HG02759 (cell line): Measurements from ENCODE around the gene CAMSAP1.
"Not testable (repeated sequence)": the region's sequence is repeated elsewhere in the genome, so short reads cannot be mapped to it uniquely, and the experiment has no call there.

Experiments used
- ATAC-seq: cut with Tn5 transposase; IDR thresholded peaks from one replicate; pipeline ENCODE4 v1.9.1; 2021; ENCODE audit warnings: mild to moderate bottlenecking, moderate library complexity; ENCODE audit not compliant: unreplicated experiment

CAMSAP1 gene, protein sequence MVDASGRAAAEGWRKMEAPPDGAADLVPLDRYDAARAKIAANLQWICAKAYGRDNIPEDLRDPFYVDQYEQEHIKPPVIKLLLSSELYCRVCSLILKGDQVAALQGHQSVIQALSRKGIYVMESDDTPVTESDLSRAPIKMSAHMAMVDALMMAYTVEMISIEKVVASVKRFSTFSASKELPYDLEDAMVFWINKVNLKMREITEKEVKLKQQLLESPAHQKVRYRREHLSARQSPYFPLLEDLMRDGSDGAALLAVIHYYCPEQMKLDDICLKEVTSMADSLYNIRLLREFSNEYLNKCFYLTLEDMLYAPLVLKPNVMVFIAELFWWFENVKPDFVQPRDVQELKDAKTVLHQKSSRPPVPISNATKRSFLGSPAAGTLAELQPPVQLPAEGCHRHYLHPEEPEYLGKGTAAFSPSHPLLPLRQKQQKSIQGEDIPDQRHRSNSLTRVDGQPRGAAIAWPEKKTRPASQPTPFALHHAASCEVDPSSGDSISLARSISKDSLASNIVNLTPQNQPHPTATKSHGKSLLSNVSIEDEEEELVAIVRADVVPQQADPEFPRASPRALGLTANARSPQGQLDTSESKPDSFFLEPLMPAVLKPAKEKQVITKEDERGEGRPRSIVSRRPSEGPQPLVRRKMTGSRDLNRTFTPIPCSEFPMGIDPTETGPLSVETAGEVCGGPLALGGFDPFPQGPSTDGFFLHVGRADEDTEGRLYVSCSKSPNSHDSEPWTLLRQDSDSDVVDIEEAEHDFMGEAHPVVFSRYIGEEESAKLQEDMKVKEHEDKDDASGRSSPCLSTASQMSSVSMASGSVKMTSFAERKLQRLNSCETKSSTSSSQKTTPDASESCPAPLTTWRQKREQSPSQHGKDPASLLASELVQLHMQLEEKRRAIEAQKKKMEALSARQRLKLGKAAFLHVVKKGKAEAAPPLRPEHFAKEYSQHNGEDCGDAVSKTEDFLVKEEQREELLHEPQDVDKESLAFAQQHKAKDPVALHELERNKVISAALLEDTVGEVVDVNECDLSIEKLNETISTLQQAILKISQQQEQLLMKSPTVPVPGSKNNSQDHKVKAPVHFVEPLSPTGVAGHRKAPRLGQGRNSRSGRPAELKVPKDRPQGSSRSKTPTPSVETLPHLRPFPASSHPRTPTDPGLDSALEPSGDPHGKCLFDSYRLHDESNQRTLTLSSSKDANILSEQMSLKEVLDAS (N-terminal part only)

DNA sequence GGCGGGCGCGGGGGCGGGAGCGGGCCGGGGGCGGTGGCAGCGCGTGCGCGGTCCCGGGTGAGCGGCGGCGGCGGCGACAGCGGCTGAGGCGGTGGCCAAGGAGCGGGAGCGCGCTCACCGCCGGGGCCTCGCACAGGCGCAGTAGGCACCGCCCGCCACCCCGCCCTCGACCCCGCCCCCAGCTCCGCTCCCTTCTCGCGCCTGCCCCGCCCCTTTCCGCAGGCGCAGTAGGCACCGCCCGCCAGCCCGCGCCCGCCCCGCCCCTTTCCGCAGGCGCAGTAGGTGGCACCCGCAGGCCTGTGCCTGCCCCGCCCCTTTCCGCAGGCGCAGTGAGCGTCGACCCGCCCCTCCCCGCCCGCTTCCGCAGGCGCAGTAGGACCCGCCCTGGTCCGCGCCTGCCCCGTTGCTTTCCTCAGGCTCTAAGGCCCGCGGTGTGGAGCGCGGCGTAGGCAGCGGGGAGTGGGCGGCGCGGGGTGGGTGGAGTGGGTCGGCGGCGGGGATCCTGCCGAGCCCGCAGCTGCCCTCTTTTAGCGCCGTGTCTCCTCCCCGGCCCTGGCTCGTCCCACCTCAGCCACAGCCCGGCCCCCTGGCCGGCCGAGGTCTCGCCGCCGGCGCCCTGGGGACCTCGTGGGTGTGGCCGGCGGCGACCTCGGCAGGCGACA, at the start of gene CAMSAP1:
CAMSAP1 (minus strand) TSS at position 116 of the 662 bp plus-strand sequence. CDS start 387 bp downstream, outside the sequence.
- ATAC-seq, result peak; percentile 79

DNA sequence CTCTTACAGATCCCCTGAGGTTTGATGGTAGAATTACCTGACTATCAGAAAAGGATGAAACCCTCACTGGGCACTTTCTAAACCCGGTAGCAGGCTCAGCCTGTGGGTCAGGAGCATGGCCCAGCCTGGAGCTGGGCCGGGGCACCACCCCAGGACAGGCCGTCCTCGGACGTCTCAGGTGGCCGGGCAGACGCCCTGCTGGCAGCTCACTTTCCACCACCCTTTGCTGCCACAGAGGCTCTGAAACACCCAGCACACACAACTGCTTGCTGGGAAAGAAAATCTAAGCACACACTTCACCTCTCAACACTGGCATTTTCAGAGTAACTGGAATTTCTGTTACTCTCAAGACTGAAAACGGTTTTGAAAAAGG, 49.4 kb upstream of the CAMSAP1 start:
- no peak for ATAC-seq

DNA sequence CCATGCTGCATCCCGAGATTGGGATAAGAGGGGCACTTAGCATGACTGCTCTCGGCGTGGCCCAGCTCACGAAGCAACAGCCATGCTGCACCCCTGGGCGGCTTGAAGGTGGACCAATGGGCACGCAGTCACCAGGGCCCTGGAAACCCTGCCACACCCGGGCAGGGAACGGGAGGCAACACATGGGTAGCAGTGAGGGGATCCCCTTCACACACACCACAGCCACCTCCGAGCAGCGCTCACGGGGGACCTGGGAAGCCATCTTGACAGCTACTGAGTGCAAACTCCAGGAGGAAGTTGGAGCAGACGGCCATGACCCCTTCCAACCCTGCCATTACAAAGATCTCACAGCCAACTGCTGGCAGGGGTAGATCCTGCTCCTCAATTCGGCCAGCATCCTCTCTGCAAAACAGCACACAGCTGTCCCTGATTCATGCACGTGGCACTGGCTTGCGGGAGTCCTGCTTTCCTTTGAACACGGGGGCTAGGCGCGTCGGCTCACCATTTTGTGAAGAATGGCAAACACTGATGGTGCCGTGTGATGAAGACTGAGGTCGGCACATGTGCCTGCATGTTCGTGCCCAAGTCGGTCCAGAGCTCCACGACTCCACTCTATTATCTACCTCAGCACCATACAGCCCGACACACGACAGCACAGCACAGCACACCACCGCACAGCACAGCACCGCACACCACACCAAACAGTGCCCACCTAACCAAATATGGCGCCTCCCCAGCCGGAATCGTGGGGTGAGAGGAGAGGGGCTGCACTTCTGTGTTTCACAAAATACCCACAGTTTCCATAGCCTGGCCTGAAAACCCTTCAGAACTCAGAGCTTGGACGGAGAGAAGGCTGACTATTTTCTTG, 48.8 kb upstream of the CAMSAP1 start:
- no peak for ATAC-seq

DNA sequence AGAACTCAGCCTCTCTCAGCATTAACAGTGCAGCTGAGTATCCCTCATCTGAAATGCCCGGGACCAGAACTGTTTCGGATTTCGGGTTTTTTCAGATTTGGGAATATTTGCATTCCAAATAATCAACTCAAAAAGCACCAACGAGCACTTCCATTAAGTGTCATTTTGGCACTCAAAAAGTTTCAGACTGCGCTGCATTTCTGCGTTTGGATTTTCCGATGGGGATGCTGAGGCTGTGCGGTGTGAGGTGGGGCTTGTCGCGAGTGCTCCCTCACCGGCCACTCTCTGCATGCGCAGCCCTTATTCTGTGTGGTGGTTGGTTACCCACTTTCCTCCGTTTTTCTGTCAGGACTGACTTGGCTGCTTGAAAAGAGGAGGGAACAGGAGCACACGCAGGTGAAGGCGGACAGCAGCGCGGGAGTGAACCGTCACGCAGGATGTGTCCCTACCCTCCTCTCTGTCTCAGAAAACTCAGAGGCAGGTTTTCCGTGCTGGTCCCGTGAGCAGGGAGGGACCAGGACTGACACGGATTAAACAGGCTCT, 45.4 kb upstream of the CAMSAP1 start:
- ATAC-seq, result no peak

GRCh38 chr9:135951889-135952663, 44.7 kb upstream of the CAMSAP1 start:
- no peak for ATAC-seq

- not testable (repeated sequence) for ATAC-seq
Observed at GRCh38 chr9:135951310-135951709, 44.0 kb upstream of the CAMSAP1 start.

DNA sequence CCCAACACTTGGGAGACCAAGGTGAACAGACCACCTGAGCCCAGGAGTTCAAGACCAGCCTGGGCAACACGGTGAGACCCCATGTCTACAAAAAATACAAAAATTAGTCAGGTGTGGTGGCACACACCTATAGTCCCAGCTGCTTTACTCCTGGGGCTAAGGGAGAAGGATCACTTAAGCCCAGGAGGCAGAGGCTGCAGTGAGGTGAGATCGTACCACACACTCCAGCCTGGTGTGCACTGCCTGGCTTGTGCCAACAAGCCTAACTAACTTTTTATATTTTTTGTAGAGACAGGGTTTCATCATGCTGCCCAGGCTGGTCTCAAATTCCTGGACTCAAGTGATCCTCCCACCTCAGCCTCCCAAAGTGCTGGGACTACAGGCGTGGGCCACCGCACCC, 43.5 kb upstream of the CAMSAP1 start:
- ATAC-seq, result not testable (repeated sequence)

DNA sequence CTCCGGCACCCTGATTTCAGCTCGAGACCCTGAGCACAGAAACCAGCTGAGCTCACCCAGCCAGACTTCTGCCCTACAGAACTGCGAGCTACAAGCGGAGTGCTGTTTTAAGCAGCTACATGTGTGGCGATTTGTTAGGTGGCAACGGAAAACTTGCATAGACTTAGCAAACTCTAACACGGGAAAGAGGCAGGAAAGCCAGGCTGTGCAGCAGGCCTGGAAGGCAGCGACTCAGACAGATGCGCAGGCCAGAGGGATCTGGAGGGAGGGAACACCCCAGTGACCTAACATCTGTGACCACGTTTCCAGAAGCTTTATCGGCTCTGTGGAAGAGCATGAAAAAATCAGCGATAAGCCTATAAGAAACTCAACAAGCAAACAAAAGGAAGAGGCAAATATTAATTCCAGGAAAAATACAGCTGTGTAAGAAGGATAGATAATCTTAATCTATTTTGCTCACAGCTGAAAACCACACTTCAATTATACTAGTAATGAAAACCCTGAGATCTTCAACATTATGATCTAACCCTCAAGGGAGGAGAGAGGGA, 42.9 kb upstream of the CAMSAP1 start:
- ATAC-seq, result no peak

DNA sequence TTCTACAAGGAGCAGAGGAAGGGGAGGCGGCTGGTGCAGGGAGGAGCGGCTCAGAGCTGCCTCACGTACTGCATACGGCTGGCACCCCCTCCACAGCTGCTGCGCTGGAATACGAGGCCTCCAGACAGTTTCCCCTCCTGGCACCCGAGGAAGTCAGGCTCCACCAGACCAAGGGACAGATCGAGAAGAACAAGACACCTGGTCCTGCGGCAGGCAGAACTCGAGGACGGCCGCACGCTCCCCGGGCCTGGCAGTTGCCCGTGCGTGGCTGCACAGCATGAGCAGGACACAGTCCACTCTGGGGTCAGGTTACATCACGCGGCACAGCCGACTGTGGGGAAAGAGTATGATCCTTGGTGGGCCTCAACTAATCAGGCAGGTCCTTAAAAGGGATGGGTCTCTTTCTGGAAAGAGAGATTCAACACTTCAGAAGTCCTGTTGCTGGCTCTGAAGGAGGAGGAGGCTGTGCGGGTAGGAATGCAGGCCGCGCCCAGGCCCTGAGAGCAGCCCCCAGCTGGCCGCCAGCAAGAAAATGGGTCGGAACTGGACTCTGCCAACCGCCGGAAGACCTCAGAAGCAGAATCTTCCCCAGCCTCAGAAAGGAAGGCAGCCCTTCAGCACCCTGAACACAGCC, 42.3 kb upstream of the CAMSAP1 start:
- no peak for ATAC-seq

- no peak for ATAC-seq
Observed at GRCh38 chr9:135948968-135949367, 41.6 kb upstream of the CAMSAP1 start.

- ATAC-seq, result no peak
Observed at GRCh38 chr9:135948446-135948845, 41.1 kb upstream of the CAMSAP1 start.

GRCh38 chr9:135947582-135947981, 40.2 kb upstream of the CAMSAP1 start:
- no peak for ATAC-seq

DNA sequence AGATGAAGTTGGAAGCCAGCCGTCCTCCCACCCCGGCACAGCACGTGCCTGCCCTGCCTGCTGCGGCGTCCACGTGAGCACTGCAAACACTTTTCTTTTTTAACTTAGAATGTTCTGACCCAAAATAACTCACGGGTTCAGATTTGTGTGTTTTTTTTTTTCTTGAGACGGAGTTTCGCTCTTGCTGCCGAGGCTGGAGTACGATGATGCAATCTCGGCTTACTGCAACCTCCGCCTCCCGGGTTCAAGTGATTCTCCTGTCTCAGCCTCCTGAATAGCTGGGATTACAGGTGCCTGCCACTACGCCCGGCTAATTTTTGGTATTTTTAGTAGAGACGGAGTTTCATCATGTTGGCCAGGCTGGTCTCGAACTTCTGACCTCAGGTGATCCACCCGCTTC, 39.8 kb upstream of the CAMSAP1 start:
- ATAC-seq, result not testable (repeated sequence)

DNA sequence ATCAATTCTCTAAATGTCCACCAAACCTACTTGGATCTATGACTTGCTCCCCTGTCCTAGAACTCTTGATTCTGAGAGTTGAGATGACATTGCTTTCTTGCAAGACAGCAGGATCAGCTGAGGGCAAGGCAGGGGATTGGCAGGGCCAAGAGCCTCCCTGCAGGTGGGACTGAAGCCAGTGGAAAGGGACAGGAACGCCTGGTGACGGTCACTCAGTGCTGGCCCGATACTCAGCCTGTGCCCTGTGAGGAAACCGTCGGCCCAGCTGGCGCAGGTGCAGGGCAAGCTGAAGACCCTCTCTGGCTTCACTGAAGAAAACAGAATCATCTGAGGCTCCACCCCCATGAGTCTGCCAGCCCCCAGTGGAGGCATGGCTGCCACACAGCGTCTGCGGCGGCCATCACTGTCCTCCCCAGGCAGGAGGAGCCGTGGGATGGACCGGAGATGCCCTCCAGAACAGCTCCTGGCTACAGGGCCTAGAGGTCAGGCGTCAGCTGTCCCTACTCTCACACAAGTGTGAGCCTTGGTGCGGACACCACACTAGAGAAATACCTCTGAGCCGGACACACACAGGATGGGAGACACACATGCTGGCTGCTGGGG, 39.1 kb upstream of the CAMSAP1 start:
- ATAC-seq, result no peak

- no peak for ATAC-seq
Observed at GRCh38 chr9:135945969-135946368, 38.6 kb upstream of the CAMSAP1 start.

DNA sequence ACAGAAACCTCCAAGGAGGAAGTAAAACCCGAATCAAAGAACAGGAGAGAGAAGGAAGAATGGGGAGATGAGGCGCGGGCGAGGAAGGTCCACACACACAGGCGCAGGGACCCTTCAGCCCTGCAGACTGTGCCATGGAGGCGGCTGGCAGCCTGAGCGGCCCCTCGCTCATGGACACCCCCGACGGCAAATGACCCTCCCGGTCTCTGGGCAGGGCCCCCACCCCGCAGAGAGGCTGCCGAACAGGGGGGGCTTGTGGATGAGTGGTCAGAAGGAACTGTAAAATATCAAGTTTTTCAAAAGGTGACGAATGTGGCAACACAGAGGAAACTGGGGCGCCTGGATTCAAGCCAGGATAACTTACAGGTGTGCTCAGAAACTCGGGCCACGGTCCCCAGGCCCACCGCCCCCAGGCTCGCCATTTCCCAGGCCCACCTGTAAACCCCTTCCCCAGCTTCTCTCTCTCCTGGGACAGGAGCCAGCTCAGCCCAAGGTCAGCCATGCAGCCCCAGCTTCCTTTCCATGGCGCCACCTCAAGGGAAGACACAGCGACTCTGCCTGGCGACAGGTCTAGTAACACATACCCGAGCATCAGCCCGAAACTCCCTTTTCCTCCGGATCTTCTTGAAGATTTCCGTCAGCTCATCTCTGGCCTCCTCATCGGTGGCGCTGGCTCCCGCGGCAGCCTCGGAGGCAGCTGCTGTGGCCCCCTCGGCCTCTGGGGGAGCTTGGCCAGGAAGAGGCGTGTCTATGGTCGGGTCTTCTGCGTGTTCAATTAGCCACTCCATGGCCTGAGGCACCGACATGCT, 37.3 kb upstream of the CAMSAP1 start:
- no peak for ATAC-seq

DNA sequence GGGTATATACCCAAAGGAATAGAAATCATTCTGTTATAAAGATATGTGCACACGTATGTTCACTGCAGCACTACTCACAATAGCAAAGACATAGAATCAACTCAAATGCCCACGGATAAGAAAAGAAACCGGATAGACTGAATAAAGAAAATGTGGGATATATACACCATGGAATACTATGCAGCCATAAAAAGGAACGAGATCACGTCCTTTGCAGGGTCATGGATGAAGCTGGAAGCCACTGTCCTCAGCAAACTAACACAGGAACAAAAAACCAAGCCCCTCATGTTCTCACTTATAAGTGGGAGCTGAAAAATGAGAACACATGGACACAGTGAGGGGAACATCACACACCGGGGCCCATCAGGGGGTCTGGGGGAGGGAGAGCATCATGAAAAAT, 36.3 kb upstream of the CAMSAP1 start:
- not testable (repeated sequence) for ATAC-seq
